Osteoblast (primary cell): ENCODE data around the gene NAMPT. TPM values are rescaled to one million over a fixed set of nuclear protein-coding genes. Genes with fewer than 3 reads are reported as not detected.

Source experiments
- DNase-seq: peaks from one replicate; pipeline ENCODE4 v3.0.0; 2011; ENCODE audit warnings: low spot score, mixed read lengths; ENCODE audit not compliant: insufficient read length; ENCODE audit errors: missing footprints
- H2AFZ ChIP-seq: 2 replicates; pipeline ENCODE4 v1.6.0; 2011; ENCODE audit warnings: mild to moderate bottlenecking, low read length
- H3K27ac ChIP-seq: 2 replicates; pipeline ENCODE4 v1.5.1; 2011; ENCODE audit warnings: mild to moderate bottlenecking, low read depth, low read length, moderate library complexity
- H3K27me3 ChIP-seq: 2 replicates; pipeline ENCODE4 v1.6.0; 2012; ENCODE audit warnings: mild to moderate bottlenecking, control low read depth, inconsistent platforms, low read length, moderate library complexity; ENCODE audit not compliant: insufficient read depth
- H3K36me3 ChIP-seq: 2 replicates; pipeline ENCODE4 v1.5.1; 2011; ENCODE audit warnings: mild to moderate bottlenecking, low read length, control low read depth, moderate library complexity; ENCODE audit not compliant: insufficient read depth
- H3K4me1 ChIP-seq: 2 replicates; pipeline ENCODE4 v1.5.1; 2011; ENCODE audit warnings: mild to moderate bottlenecking, low read length, control low read depth, moderate library complexity; ENCODE audit not compliant: insufficient read depth
- H3K4me2 ChIP-seq: 2 replicates; pipeline ENCODE4 v1.6.0; 2011; ENCODE audit warnings: mild to moderate bottlenecking, low read length; ENCODE audit not compliant: insufficient read depth
- H3K4me3 ChIP-seq: fragments of 200-600 bp; sonication (generic); 3 replicates; pipeline ENCODE4 v1.5.1; 2012; ENCODE audit warnings: mild to moderate bottlenecking, low read length, inconsistent platforms; ENCODE audit not compliant: insufficient read depth
- H3K79me2 ChIP-seq: 2 replicates; pipeline ENCODE4 v1.6.0; 2012; ENCODE audit warnings: mild to moderate bottlenecking, low read length, control low read depth, inconsistent platforms; ENCODE audit not compliant: insufficient read depth
- H3K9me3 ChIP-seq: 2 replicates; pipeline ENCODE4 v1.5.1; 2011; ENCODE audit warnings: low read depth, low read length, control low read depth
- H4K20me1 ChIP-seq: 2 replicates; pipeline ENCODE4 v1.6.0; 2012; ENCODE audit warnings: mild to moderate bottlenecking, low read length, control low read depth; ENCODE audit not compliant: insufficient read depth
- small RNA-seq: library from RNA; depleted of rRNA; stranded (forward); fragments of <200 nt; gene quantifications from one replicate; pipeline ENCODE3, GENCODE V24; 2012
- total RNA-seq: library from RNA; depleted of rRNA; stranded (reverse); fragments of >200 nt; gene quantifications from 2 replicates; pipeline ENCODE4 v1.2.3, GENCODE V29; 2012
- TF ChIP-seq, protein P1 (sequence below): IDR thresholded peaks from 2 replicates; pipeline ENCODE4 v1.5.1; 2011; ENCODE audit warnings: mild to moderate bottlenecking, low read depth, low read length, moderate library complexity; ENCODE audit errors: extremely low read depth

NAMPT gene
- total RNA-seq, 1 donor: 55.0 TPM

DNA sequence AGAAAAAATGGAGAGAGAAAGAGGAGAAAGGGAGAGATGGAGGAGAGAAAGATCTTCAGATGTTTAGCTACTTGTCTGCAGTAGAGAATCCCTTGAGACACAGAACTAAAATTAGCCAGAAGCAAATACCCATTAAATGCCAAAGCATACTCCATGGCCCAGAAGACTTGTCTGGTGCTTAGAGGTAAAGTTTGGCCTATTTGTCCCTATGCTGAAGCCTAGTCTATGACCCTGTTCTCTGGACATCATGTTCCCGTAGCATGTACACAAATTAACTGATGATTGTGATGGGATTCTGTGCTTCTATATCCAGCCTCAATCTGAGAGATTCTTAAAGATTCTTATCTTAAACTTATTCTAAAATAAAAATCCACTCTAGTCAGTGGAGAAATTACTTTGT, 85.8 kb downstream of the NAMPT start:
- no peaks in the 10 kb centered on the region for H3K36me3 ChIP-seq
- H3K4me3 ChIP-seq: no peak overlapping the region
- no peaks in the 10 kb centered on the region for H4K20me1 ChIP-seq
- H2AFZ ChIP-seq: no peak overlapping the region
- peaks cover 6% of the 10 kb centered on the region for H3K27me3 ChIP-seq
- H3K4me2 ChIP-seq: no peak overlapping the region
- no peak for DNase-seq
- no peaks in the 10 kb centered on the region for H3K4me1 ChIP-seq
- no peaks in the 10 kb centered on the region for H3K79me2 ChIP-seq
- H3K9me3 ChIP-seq: no peaks in the 10 kb centered on the region
- no peak overlapping the region for H3K27ac ChIP-seq
- TF ChIP-seq, protein P1, sequence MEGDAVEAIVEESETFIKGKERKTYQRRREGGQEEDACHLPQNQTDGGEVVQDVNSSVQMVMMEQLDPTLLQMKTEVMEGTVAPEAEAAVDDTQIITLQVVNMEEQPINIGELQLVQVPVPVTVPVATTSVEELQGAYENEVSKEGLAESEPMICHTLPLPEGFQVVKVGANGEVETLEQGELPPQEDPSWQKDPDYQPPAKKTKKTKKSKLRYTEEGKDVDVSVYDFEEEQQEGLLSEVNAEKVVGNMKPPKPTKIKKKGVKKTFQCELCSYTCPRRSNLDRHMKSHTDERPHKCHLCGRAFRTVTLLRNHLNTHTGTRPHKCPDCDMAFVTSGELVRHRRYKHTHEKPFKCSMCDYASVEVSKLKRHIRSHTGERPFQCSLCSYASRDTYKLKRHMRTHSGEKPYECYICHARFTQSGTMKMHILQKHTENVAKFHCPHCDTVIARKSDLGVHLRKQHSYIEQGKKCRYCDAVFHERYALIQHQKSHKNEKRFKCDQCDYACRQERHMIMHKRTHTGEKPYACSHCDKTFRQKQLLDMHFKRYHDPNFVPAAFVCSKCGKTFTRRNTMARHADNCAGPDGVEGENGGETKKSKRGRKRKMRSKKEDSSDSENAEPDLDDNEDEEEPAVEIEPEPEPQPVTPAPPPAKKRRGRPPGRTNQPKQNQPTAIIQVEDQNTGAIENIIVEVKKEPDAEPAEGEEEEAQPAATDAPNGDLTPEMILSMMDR: no peak

Small RNAs within 50 kb of the gene (small RNA-seq; reads per million reads assigned to genes)
- gene RNU6-392P: not detected

Other genes starting within 250 kb of the NAMPT start
- gene SYPL1, start 172.7 kb downstream of the NAMPT start, total RNA-seq: 36.9 and 39.5 TPM in 2 replicates